CD14-positive monocyte (primary cell): ENCODE measurements around the gene UBQLN1. TPM values are rescaled to one million over a fixed set of nuclear protein-coding genes. Genes with fewer than 3 reads are reported as not detected.

Source experiments
- DNase-seq, 3 donors: peaks; one replicate each; pipeline ENCODE4 v3.0.0-alpha.2; 2011 to 2022
- H2AFZ ChIP-seq: 2 replicates; pipeline ENCODE4 v1.6.0; 2012; ENCODE audit warnings: mild to moderate bottlenecking, low read depth, low read length, inconsistent platforms; ENCODE audit not compliant: insufficient read depth, poor library complexity, severe bottlenecking
- H3K27ac ChIP-seq, 2 donors: 1 replicate in 1 of 2; 2 replicates in 1 of 2; pipeline ENCODE4 v1.5.1; 2012 to 2013; ENCODE audit warnings: low read length in 2 of 2, control low read depth in 1 of 2, inconsistent platforms in 1 of 2, low read depth in 1 of 2, mild to moderate bottlenecking in 1 of 2
- H3K27me3 ChIP-seq, 2 donors: one replicate each; pipeline versions ENCODE4 v1.6.0 to v1.6.1; 2011 to 2013; ENCODE audit warnings: low read length in 2 of 2; ENCODE audit not compliant: control insufficient read depth in 2 of 2, insufficient read depth in 2 of 2
- H3K36me3 ChIP-seq, 2 donors: replicated peaks in 1 of 2; 1 replicate in 1 of 2; 2 replicates in 1 of 2; pipeline versions ENCODE4 v1.5.1 to v1.6.1; 2012 to 2013; ENCODE audit warnings: low read length in 2 of 2, control low read depth in 1 of 2, inconsistent platforms in 1 of 2, mild to moderate bottlenecking in 1 of 2; ENCODE audit not compliant: insufficient read depth in 2 of 2, control insufficient read depth in 1 of 2
- H3K4me1 ChIP-seq, 2 donors: 1 replicate in 1 of 2; 2 replicates in 1 of 2; pipeline versions ENCODE4 v1.5.1 to v1.6.1; 2012 to 2013; ENCODE audit warnings: low read length in 2 of 2, control low read depth in 1 of 2, inconsistent platforms in 1 of 2, mild to moderate bottlenecking in 1 of 2, moderate library complexity in 1 of 2; ENCODE audit not compliant: insufficient read depth in 2 of 2, control insufficient read depth in 1 of 2
- H3K4me2 ChIP-seq: replicated peaks from 2 replicates; pipeline ENCODE3; 2012; ENCODE audit warnings: low read length, moderate library complexity, mild to moderate bottlenecking; ENCODE audit not compliant: poor library complexity, severe bottlenecking; ENCODE audit errors: extremely low read depth
- H3K4me3 ChIP-seq, 3 experiments: fragments of 200-600 bp in 1 of 3; sonication (generic) in 1 of 3; replicated peaks in 1 of 3; 1 replicate in 2 of 3; 2 replicates in 1 of 3; pipeline ENCODE4 v1.5.1; 2011 to 2013; ENCODE audit warnings: low read length in 3 of 3, mild to moderate bottlenecking in 3 of 3, control low read depth in 2 of 3, low read depth in 2 of 3, inconsistent platforms in 1 of 3, moderate library complexity in 1 of 3
- H3K79me2 ChIP-seq: 2 replicates; pipeline ENCODE4 v1.6.0; 2012; ENCODE audit warnings: mild to moderate bottlenecking, control low read depth, inconsistent platforms, low read length, moderate library complexity; ENCODE audit not compliant: insufficient read depth
- H3K9ac ChIP-seq: 2 replicates; pipeline ENCODE4 v1.6.0; 2017; ENCODE audit warnings: low read length, mild to moderate bottlenecking; ENCODE audit not compliant: insufficient read depth, poor library complexity, severe bottlenecking
- H3K9me3 ChIP-seq, 2 donors: replicated peaks in 1 of 2; 1 replicate in 1 of 2; 2 replicates in 1 of 2; pipeline versions ENCODE4 v1.5.1 to v1.6.1; 2012 to 2013; ENCODE audit warnings: low read length in 2 of 2, control low read depth in 1 of 2; ENCODE audit not compliant: control insufficient read depth in 1 of 2, insufficient read depth in 1 of 2
- H4K20me1 ChIP-seq: 2 replicates; pipeline ENCODE4 v1.6.0; 2012; ENCODE audit warnings: mild to moderate bottlenecking, low read length, control low read depth, moderate library complexity; ENCODE audit not compliant: insufficient read depth
- H3K27ac Mint-ChIP-seq, 7 donors: one replicate each; pipeline ENCODE4 v1.8.0; 2020; ENCODE audit warnings: mild to moderate bottlenecking in 7 of 7, mixed read lengths in 7 of 7, moderate library complexity in 6 of 7, inconsistent platforms in 2 of 7
- H3K27me3 Mint-ChIP-seq, 3 donors: one replicate each; pipeline ENCODE4 v1.8.0; 2021 to 2022; ENCODE audit warnings: low read depth in 3 of 3, mild to moderate bottlenecking in 3 of 3, mixed read lengths in 3 of 3, moderate library complexity in 3 of 3, inconsistent platforms in 1 of 3
- H3K36me3 Mint-ChIP-seq, 2 donors: one replicate each; pipeline ENCODE4 v1.8.0; 2020; ENCODE audit warnings: mixed read lengths in 2 of 2, inconsistent platforms in 1 of 2, mild to moderate bottlenecking in 1 of 2
- H3K4me1 Mint-ChIP-seq: one replicate; pipeline ENCODE4 v1.8.0; 2020; ENCODE audit warnings: mild to moderate bottlenecking, mixed read lengths
- H3K4me3 Mint-ChIP-seq, 2 donors: one replicate each; pipeline ENCODE4 v1.8.0; 2020; ENCODE audit warnings: mild to moderate bottlenecking in 2 of 2, mixed read lengths in 2 of 2, moderate library complexity in 1 of 2
- H3K9me3 Mint-ChIP-seq, 7 donors: one replicate each; pipeline ENCODE4 v1.8.0; 2020 to 2022; ENCODE audit warnings: mixed read lengths in 7 of 7, mild to moderate bottlenecking in 6 of 7, moderate library complexity in 6 of 7, inconsistent platforms in 2 of 7
- CTCF ChIP-seq: fragments of 200-600 bp; IDR thresholded peaks from one replicate; pipeline ENCODE4 v1.8.0; 2022; ENCODE audit warnings: antibody characterized with exemption, mild to moderate bottlenecking
- WGBS: methylation state at CpG from one replicate; pipeline ENCODE4 v1.1.5; 2013; ENCODE audit warnings: missing lambda C conversion rate; ENCODE audit not compliant: insufficient coverage; 5-methylcytosine and 5-hydroxymethylcytosine counted together
- intact Hi-C, 2 donors: fragments of 100-400 bp; cut with micrococcal nuclease; formaldehyde crosslinking; loops; one replicate each; pipeline versions ENCODE4 v1.15.0 to v1.15.1; 2023
- polyA plus RNA-seq, 3 donors: library from polyadenylated mRNA; depleted of rRNA in 1 of 3; unstranded in 2 of 3; stranded (reverse) in 1 of 3; fragments of 300-500 nt in 2 of 3; fragments of >200 nt in 1 of 3; fragmentation: Illumina TruSeq in 2 of 3; gene quantifications; 1 replicate in 2 of 3; 2 replicates in 1 of 3; pipeline ENCODE4 v1.2.3, GENCODE V29; 2012 to 2021

The UBQLN1 gene
- polyA plus RNA-seq, 3 donors: 45.9 to 52.9 (median 46.9) TPM

GRCh38 chr9:83671451-83671850 is 36.3 kb downstream of the UBQLN1 start:
- no peak for TF ChIP-seq CTCF
- Histone ChIP-seq H3K27me3 (no peaks in the 10 kb centered on the region), H3K4me3 (no peak overlapping the region), H2AFZ (no peak overlapping the region), H3K79me2 (peaks cover 3% of the 10 kb centered on the region), H3K4me1 (peaks cover 0 to under 1% of the 10 kb centered on the region in 2 donors), H3K27ac (no peak overlapping the region), H3K9ac (no peak overlapping the region), H3K9me3 (no peaks in the 10 kb centered on the region), H3K36me3 (peaks cover 79 to 98% of the 10 kb centered on the region in 2 donors), H3K4me2 (no peak overlapping the region), H4K20me1 (peaks cover 39% of the 10 kb centered on the region)
- Mint-ChIP-seq H3K36me3 (peaks cover 70 to 75% of the 10 kb centered on the region in 2 donors), H3K27me3 (peaks cover 0 to 1% (median 0%) of the 10 kb centered on the region in 3 donors), H3K27ac (no peak overlapping the region), H3K9me3 (no peaks in the 10 kb centered on the region), H3K4me1 (peaks cover 5% of the 10 kb centered on the region), H3K4me3 (no peak overlapping the region)
- intact Hi-C loops: no loop called here
- no peak for DNase-seq
- WGBS: no CpG with 5 or more reads among the region's 1 CpG

GRCh38 chr9:83670381-83670780 is 37.4 kb downstream of the UBQLN1 start:
- Mint-ChIP-seq H3K36me3 (peaks cover 75 to 76% of the 10 kb centered on the region in 2 donors), H3K4me3 (no peak overlapping the region), H3K27me3 (peaks cover 0 to 1% (median 0%) of the 10 kb centered on the region in 3 donors), H3K4me1 (peaks cover 16% of the 10 kb centered on the region), H3K9me3 (no peaks in the 10 kb centered on the region), H3K27ac (no peak overlapping the region)
- TF ChIP-seq CTCF: no peak
- Histone ChIP-seq H3K79me2 (peaks cover 3% of the 10 kb centered on the region), H3K36me3 (peaks cover 69 to 94% of the 10 kb centered on the region in 2 donors), H3K4me2 (no peak overlapping the region), H3K27ac (no peak overlapping the region), H3K4me3 (no peak overlapping the region), H3K9ac (no peak overlapping the region), H2AFZ (no peak overlapping the region), H3K4me1 (peaks cover 7 to 12% of the 10 kb centered on the region in 2 donors), H3K9me3 (no peaks in the 10 kb centered on the region), H4K20me1 (peaks cover 44% of the 10 kb centered on the region), H3K27me3 (no peaks in the 10 kb centered on the region)
- 78% methylated on average over 1 of the region's 5 CpGs for WGBS
- no peak for DNase-seq
- intact Hi-C loops: no loop called here
